HepG2 (cell line): Measurements from ENCODE around the gene KCNT1.

Experiments used
- EZH2 ChIP-seq: conservative IDR thresholded peaks from 2 replicates; pipeline ENCODE4 v1.6.1; 2012; ENCODE audit warnings: mild to moderate bottlenecking, low read depth, low read length, moderate library complexity
- TF ChIP-seq, protein P1 (sequence below): sonication (generic); formaldehyde crosslinking; IDR thresholded peaks from 2 replicates; pipeline ENCODE4 v1.4.0; 2020; ENCODE audit warnings: missing genetic modification reagents
- TF ChIP-seq, protein P2 (sequence below): sonication (generic); formaldehyde crosslinking; IDR thresholded peaks from 2 replicates; pipeline ENCODE4 v1.5.0; 2020; ENCODE audit warnings: mild to moderate bottlenecking, missing genetic modification reagents, moderate library complexity

DNA sequence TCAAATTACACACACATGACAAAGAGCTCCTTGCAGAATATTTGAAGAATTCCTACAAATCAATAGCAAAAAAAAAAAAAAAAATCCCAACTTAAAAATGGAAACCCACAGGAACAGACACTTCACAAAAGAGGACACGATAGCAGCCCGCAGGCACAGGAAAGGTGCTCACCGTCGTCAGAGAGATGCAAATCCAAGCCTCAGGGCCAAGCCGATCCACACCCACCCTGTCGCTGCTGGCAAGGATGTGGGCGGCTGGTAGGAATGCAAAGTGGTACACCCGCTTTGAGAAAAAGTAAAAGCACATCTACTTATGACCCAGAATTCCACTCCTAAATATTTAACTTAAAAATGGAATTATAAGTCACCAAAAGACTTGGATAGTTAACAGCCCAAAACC, 28.0 kb upstream of the KCNT1 start:
- TF ChIP-seq, protein P1, sequence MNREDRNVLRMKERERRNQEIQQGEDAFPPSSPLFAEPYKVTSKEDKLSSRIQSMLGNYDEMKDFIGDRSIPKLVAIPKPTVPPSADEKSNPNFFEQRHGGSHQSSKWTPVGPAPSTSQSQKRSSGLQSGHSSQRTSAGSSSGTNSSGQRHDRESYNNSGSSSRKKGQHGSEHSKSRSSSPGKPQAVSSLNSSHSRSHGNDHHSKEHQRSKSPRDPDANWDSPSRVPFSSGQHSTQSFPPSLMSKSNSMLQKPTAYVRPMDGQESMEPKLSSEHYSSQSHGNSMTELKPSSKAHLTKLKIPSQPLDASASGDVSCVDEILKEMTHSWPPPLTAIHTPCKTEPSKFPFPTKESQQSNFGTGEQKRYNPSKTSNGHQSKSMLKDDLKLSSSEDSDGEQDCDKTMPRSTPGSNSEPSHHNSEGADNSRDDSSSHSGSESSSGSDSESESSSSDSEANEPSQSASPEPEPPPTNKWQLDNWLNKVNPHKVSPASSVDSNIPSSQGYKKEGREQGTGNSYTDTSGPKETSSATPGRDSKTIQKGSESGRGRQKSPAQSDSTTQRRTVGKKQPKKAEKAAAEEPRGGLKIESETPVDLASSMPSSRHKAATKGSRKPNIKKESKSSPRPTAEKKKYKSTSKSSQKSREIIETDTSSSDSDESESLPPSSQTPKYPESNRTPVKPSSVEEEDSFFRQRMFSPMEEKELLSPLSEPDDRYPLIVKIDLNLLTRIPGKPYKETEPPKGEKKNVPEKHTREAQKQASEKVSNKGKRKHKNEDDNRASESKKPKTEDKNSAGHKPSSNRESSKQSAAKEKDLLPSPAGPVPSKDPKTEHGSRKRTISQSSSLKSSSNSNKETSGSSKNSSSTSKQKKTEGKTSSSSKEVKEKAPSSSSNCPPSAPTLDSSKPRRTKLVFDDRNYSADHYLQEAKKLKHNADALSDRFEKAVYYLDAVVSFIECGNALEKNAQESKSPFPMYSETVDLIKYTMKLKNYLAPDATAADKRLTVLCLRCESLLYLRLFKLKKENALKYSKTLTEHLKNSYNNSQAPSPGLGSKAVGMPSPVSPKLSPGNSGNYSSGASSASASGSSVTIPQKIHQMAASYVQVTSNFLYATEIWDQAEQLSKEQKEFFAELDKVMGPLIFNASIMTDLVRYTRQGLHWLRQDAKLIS (CRISPR knock-in tag), result no peak
- no peak for TF ChIP-seq EZH2
- TF ChIP-seq, protein P2, sequence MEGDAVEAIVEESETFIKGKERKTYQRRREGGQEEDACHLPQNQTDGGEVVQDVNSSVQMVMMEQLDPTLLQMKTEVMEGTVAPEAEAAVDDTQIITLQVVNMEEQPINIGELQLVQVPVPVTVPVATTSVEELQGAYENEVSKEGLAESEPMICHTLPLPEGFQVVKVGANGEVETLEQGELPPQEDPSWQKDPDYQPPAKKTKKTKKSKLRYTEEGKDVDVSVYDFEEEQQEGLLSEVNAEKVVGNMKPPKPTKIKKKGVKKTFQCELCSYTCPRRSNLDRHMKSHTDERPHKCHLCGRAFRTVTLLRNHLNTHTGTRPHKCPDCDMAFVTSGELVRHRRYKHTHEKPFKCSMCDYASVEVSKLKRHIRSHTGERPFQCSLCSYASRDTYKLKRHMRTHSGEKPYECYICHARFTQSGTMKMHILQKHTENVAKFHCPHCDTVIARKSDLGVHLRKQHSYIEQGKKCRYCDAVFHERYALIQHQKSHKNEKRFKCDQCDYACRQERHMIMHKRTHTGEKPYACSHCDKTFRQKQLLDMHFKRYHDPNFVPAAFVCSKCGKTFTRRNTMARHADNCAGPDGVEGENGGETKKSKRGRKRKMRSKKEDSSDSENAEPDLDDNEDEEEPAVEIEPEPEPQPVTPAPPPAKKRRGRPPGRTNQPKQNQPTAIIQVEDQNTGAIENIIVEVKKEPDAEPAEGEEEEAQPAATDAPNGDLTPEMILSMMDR, result no peak
